ENCODE results near the gene MAG. TPM values are rescaled to one million over a fixed set of nuclear protein-coding genes. Genes with fewer than 3 reads are reported as not detected.

The MAG gene
- total and polyA plus RNA-seq, 10 of the 15 experiments (the other 5 are each of a cell fraction or from before 2014, with no cell fraction given), result 0.03 to 0.82 (median 0.17) TPM; not detected in 2

GRCh38 chr19:35330475-35330874, 38.5 kb downstream of the MAG start (continued):
- peak; percentile 17; the same call in 1 of the 2 replicates for TF ChIP-seq NKRF (conservative IDR thresholded peaks at IDR 0.05)
- no peak for TF ChIP-seq BCLAF1 (IDR thresholded peaks at IDR 0.05)
- TF ChIP-seq E2F4 (IDR thresholded peaks at IDR 0.05; ENCODE audit: low read depth, low read length), result no peak
- peak; percentile 67; the same call in 1 of the 2 replicates for TF ChIP-seq GATAD2B (conservative IDR thresholded peaks at IDR 0.05; ENCODE audit: low read depth)
- no peak for TF ChIP-seq BRCA1 (IDR thresholded peaks at IDR 0.05; ENCODE audit: low read depth, low read length)
- TF ChIP-seq ELK1 (IDR thresholded peaks at IDR 0.05; ENCODE audit: low read depth, low read length), result no peak
- TF ChIP-seq IKZF1 (conservative IDR thresholded peaks at IDR 0.05), result no peak; the same call in 1 of the 2 replicates
- no peak for TF ChIP-seq E4F1 (IDR thresholded peaks at IDR 0.05; ENCODE audit: borderline replicate concordance, partially characterized antibody)
- TF ChIP-seq PKNOX1 (IDR thresholded peaks at IDR 0.05), result peak; percentile 60
- no peak for TF ChIP-seq USF1 (IDR thresholded peaks at IDR 0.05; ENCODE audit: borderline replicate concordance, extremely low read length, insufficient read depth, low read depth, low read length)
- TF ChIP-seq RUNX3 (IDR thresholded peaks at IDR 0.05; ENCODE audit: low read length), result peak; percentile 28; the same call in 1 of the 2 replicates
- TF ChIP-seq CREB1 (IDR thresholded peaks at IDR 0.05; ENCODE audit: low read depth), result no peak
- TF ChIP-seq ZNF217 (IDR thresholded peaks at IDR 0.05), result peak; percentile 29; the same call in 1 of the 2 replicates
- TF ChIP-seq GABPA (IDR thresholded peaks at IDR 0.05; ENCODE audit: low read depth), result no peak
- TF ChIP-seq MTA2 (IDR thresholded peaks at IDR 0.05; ENCODE audit: low read depth), result no peak
- TF ChIP-seq NR2F1 (conservative IDR thresholded peaks at IDR 0.05), result peak; percentile 79
- TF ChIP-seq LARP7 (IDR thresholded peaks at IDR 0.05), result no peak
- peak; percentile 96 for TF ChIP-seq MEF2B (IDR thresholded peaks at IDR 0.05; ENCODE audit: partially characterized antibody, poor library complexity, severe bottlenecking)
- peak; percentile 18; the same call in 1 of the 2 replicates for TF ChIP-seq TCF3 (IDR thresholded peaks at IDR 0.05; ENCODE audit: borderline replicate concordance, insufficient read depth, low read depth, low read length)

Data from GM12878 (cell line).